Smooth muscle cell of the brain vasculature (primary cell): ENCODE measurements around the gene F13A1.
"Not testable (repeated sequence)": the region's sequence is repeated elsewhere in the genome, so short reads cannot be mapped to it uniquely, and the experiment has no call there.

Experiments used
- DNase-seq: peaks from one replicate; pipeline ENCODE4 v3.0.0-alpha.2; 2012; ENCODE audit warnings: low read depth, low spot score

F13A1 gene

DNA sequence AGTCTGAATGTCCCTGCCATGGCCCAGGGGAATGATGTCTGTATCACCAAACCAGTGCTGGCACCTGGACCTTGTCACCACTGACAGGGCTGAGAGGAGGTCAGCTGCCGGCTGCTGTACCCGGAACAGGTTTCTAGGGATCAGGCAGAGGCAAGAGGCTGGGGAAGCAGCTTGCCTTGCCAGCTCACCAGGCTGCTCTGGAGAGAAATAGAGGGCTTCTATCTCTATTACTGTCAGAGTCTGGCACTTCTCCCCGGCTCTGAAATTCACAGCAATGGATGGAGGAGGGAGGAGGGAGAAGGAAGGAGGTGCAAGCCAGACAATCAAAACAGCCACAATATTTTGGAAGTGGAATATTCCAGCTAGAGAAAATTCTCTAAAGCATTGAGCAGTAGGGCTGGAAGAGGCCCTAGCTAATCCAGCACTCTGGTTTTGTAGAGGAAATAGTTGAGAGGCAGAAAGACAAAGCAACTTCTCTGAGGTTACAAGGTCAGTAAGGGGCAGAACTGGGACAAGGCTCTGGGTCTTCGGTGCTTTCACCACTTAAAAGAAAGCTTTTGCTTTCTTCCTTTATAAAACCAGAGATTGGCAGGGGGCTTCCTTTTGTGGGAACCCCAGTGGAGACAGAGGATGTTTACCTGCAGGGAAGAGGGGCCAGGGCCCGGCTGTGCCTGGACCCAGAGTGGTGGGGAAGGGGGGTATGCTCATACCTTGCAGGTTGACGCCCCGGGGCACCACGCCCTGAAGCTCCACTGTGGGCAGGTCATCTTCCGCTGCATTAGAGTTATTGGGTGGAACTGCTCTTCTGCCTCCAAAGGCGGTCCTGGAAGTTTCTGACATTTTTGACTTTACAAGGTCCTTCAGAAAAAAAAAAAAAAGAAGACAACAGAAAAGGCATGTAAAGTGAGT, 2.4 kb downstream of the F13A1 start:
- no peak for DNase-seq

DNA sequence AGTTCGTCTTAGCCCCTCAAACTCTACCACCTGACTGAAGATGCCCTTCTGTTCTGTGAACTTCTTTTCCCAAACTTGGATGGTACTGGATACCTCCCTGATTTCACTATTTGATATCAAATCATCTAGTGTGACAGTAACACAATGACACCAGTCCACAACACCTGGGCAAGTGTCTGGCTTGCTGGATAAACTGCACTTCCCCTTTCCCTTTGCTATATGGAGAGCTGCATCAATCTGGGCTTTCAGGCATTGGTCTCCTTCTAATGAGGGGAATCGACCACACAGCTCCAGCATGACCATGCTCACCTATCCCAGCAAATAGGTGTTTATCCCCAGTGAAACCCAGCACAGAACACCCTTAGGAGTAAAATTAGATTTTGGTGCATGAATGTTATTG, 3.1 kb downstream of the F13A1 start:
- no peak for DNase-seq

DNA sequence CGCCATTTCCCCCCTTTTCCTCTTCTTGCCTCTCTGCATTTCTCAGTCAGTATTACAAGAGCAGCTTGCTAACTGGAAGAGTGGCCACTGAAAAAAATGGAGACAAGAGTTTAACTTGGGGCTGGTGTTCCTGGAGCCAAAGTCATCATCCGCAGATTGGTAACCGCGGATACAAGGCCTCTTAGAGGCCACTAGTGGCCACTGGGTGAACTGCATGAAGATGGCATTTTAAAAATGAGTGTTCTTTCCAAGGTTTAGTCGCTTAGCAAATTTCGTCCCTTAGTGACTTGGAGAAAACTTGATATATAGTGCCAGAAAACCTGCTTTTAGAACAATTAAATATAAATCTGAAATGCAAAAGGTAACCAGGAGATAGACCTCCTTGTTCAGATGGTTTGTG, 4.8 kb downstream of the F13A1 start:
- DNase-seq = peak; percentile 10

DNA sequence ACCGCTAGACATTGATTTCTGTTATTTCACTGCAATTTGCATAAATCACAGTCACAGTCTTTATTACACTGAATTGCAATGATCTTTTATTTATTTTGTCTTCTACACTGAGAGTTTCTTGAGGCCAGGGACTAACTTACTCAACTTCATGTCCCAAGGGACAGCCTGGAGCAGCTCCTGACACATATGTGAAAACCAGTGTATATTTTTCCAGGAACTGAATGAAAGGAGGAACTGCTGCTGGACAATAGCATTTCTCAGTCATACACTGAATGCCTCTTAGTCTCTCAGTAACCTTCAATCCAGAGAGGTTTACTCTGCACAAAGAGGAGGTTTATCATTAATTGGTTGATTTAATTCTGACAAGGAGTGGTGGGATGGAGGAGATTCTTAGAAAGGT, 5.9 kb downstream of the F13A1 start:
- DNase-seq = no peak

DNA sequence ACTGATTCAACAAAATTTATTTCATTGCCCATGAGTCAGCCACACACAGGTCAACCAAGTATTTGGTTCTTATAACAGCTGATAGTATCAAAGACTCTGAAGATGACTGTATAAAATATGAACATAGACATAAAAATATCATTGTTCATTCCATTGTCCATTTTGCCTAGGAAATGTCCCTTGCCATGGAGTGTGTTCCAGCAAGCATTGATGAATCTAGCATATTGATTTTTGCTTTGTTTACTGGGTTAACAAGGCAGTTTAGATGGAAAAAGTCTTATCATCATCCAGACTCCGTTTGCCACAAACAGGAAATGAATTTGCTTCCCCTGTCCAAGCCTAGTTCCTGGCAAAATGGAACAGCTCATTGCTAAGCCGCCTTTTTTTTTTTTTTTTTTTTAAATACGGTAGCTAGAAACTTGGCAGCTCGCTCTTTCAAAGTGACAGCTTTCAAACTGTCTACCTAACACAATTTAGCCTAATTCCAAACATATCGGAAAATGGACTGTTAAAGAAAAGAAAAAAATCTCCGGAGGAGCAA, 7.5 kb downstream of the F13A1 start:
- no peak for DNase-seq

DNA sequence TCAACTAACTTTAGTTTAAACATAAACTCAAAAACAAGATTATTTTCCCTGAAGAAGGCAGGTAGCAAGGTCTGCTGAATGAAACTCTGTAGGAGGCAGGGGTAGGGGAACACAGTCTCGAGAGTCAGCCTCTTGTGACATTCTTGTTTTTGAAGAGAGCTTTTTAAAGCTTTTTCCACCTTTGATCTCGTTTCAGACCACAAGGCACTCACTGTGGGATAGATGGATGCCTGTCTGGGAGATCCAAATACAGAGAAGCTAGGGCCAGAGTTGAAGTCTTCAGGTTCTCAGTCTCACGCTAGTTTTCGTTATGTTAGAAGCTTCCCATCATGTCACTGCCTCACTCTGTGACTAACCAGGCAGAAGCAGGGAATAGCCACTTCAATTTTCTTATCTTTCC, 14.9 kb downstream of the F13A1 start:
- DNase-seq = no peak

DNA sequence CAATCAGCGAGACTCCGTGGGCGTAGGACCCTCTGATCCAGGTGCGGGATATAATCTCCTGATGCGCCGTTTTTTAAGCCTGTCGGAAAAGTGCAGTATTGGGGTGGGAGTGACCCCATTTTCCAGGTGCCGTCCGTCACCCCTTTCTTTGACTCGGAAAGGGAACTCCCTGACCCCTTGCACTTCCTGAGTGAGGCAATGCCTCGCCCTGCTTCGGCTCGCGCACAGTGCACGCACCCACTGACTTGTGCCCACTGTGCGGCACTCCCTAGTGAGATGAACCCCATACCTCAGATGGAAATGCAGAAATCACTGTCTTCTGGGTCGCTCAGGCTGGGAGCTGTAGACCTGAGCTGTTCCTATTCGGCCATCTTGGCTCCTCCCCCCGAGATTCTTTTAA, 20.1 kb downstream of the F13A1 start:
- DNase-seq = not testable (repeated sequence)

DNA sequence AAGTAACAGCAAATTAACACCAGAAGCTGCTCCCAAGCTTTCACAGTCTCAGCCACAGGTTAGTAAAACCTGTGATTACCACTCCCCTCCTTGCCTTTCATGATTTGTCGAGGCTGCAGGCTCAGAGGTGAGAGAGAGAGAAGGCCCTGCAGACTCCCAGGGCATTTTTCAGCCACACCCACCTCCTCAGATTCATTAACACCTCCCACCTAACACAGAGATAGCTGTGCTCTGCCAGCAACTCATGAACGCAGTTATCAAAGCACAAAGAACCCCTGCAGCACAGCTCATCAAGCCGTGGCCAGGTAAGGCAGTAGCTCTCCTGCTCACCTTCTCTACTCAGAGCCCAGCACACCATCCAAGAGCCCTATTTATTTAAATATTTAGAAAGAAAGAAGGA, 27.1 kb downstream of the F13A1 start:
- DNase-seq = no peak

DNA sequence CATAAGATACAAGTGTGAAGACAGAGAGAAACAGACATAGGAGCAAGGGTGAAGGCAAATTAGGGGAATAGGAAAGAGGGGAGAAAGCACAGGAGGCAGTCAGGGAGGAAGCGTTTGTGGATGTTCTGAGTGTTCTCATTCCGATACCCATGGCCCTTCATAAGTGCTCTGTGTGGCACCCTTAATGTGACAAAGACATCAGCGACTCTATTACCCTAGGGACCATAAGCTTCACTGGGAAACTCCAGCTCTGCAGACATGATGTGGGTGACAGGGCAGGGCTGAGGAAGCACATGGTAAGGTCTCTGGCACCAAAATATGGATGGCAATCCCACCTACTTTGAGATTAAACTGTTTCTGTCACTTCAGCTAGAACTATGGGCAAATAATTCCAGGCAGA, 33.0 kb downstream of the F13A1 start:
- DNase-seq = no peak

DNA sequence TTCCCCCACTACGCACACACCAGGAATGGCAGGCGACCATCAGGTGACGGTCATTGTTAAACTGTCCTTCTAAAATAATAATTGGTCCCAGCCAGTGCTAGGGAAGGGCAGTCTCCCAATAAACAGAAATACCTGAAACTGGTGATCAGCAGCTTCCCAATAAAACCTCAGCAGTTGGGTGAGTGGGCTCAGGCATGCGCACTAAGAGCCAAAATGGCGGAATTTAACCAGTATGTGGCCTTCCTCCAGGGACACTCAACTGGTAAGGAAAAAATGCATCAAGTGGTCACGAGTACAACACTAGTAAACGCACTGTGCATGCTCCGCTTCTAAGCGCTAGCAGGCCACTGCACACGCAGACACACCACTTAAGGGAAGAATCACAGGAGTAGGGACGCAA, 34.8 kb downstream of the F13A1 start:
- no peak for DNase-seq

DNA sequence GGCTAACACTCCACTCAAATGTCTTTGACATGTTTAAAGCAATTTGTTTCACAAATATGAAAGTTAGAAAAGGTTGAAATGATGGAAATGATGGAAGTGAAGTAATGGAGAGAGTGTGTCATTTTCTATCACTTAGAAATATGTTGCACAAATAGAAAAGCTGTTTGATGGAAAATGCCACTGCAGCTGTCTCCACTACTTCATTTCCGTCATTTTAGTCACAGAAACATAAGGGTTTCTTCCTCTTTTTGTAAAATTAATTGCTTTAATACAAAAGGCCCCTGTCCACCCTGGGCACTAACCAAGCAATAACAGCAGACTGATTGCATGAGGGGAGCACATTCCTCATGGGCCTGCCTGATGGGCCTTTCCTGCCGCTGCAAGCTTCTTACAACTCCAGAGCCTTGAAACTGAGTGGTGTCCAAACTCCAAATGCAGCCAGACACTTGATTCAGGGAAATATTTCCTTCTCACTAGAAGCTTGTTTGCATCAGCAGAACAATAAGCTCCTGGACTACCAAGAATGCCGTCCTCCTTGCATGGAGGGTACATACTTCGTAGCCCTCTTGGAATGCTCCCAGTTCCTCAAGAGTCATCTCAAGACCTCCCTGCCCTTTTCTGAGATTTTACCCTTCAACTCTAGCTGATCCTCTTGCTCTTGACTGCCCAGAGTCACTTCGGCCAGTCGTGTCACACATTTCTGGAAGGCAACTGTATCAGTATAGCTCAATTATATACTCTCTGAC, 36.1 kb downstream of the F13A1 start:
- DNase-seq = no peak

DNA sequence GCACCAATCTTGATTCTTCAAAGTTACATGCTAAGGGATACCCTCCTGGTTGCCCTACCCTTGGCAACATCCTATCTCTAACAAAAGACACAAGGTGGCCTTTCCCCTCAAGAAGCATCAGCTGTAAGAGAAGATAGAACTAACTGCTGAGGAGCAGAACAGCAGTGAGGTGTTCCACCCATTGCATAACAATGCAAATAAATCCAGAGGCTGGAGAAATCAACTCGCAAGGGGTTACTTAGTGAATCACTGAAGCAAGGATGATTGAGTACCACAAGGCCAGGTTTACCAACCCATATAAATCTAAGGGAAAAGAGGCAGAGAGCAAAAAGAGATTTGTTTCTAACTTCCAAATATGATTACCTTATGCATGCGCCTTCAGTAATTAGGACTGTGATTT, 36.7 kb downstream of the F13A1 start:
- no peak for DNase-seq

DNA sequence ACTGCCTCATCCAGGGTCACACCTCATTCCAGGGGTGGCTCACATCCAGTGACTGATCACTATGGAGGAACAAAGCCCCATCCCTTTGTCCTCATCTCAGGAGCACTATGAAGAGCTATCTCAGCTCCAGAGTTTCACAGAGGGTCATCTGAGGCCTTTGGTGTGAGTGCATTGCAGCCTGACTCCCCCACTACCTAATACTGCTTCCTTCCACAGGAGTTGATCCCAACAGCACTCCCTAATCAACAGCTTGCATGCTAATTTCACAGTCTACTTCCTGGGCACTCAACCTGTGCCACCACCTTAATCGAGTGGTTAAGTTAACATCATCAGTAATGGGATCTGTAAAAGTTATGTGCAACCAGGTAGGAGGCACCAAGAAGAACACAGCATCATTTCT, 37.7 kb downstream of the F13A1 start:
- DNase-seq = no peak

DNA sequence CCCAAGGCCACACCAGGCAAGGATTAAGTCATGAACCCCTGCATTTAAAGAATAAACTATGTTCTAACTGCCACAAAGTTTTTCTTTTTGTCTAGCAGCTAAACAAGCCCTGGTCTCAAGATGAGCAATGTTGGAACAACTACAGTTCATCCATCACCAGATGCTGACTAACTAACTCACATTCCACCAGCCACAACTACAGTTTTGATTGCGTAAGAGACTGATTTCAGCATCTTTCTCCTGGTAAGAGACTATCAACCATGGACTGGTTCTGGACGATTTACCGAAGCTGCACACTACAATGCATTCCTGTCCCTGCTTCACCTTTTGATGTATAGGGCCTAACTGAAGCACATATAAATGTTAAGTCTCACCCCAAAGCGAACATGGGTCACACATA, 43.0 kb downstream of the F13A1 start:
- no peak for DNase-seq

DNA sequence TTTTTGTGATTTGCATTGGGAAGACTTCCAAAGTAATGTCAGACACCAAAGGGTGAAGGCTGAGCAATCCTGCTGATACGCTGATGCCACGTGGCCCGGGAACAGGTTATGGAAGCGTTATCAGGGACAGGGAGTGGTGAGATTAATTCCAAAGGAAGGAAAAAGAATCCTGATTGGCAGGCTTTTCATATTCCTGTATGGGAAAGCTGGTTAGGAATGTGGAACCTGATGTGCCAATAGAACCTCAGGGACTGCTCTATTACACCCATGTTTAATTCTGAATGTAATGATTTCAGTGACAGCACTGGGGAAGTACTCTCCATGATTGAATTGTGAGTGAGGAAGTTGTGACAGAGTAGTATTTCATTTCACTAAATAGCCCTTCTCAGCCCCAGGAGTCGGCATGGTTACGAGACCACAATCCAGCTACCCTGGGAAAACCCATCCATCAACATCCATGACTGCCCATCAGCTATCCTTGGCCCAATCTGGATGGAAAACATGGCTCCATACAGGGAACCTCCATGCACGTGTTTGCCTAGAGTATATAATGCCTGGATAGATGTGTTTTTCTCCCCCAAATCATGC, 49.4 kb downstream of the F13A1 start:
- no peak for DNase-seq

DNA sequence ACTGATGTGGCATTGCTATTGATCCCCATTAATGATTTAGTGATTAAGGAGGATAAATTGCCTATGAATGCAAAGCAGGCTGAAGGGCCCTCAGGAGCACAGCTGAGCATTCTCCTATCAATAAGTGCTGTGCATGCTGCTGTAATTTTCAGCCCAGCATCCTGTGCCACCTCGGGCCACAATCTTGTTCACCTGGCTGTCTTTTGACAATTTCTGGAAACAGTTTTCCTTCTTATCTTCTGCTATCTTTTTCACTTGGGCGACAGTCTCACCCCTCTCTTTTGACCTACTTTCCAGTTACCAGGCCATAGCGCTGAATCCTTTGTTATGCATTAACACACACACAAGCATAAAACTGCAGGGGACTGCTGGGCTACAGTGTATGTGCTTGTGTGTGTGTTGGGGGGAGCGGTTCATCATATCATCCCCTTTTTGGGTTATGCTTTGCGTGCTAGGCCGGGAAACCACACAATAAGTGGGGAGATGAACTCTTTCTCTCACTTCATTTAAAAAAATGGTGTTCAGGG, 60.2 kb downstream of the F13A1 start:
- DNase-seq = no peak

DNA sequence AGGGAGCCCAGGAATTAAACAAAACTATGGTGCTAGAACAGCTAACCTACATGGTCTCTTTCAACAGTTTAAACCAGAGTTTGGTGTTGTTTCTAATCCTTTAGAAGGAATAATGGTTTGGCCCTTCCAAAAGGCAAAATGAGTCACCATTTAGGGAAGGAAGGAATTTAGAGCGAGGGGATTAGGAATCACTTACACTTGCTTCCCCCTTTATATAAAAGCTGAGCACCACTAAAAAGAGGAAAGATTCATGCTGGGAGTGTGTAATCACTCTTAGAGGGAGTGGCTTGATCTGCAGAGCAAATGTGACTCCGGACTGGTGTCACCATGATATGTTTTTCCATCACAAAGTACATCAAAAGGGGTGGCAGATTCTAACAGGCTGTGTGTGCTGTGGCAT, 63.6 kb downstream of the F13A1 start:
- DNase-seq = no peak

DNA sequence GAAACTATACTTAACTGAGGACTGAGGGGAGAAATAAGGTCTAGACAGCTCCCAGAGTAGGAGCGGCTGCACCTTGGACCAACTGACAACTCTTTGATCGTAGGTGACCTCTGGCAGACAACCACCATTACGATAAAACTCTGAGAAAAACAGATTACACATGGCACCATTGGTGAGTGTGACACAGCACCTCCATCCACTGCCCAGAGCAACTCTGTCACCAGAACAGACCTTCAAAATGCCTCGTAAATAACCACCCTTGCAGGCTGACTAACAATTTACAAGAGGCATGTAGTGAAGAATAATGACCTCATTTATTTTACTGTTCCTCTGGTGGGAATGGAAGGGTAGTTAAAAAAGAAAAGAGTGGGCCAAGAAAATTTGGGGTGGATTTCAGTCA, 64.2 kb downstream of the F13A1 start:
- DNase-seq = no peak

DNA sequence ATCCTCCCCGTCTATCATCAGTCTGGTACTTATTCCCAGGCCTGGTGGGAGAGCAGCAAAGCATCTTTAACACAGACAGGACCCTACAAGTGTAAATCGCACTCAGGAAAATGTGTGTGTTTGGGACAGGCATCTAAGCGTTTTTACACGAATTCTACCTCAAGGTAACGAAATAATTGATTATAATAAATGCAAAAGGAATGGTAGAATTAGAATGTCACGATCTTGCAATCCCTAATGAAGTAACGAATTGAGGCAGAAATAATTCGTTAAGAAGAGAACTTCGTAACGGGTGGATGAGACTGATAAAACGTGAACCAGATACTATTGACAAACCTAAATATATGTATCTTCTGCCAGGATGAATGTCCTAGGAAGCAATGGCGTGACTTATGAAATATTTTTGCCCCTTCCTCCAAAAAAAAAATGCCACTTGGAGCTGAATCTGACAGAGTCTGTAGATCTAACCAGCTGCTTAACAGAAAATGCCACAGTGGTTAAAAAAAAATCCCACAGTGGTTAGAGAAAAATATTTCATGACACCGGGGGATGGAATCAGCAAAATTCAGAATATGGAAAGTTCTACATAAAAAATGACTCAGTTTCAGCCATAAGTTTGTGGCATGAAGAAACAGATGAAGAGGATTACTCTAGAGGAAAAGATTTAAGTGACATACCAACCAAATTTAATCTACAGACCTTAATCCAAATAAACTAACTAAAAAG, 68.7 kb downstream of the F13A1 start:
- DNase-seq = no peak

DNA sequence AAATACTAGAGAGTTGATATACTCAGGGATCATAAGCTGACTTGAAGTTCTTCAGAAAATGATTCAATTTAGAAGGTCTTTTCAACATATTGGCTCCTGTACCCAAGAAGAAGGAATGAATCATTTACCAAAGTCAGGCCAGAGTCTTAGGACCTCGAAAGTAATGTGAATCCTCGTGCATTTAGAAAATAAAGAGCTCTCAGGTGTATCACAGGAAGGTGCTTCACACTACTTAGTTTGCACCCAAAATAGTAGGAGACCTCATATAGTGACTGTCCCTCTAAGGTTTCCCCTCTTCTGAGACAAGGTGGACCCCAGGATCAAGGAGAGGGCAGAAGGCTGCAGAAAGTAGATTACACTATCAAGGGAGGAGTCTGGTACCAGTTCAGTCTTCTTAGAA, 71.8 kb downstream of the F13A1 start:
- DNase-seq = no peak

DNA sequence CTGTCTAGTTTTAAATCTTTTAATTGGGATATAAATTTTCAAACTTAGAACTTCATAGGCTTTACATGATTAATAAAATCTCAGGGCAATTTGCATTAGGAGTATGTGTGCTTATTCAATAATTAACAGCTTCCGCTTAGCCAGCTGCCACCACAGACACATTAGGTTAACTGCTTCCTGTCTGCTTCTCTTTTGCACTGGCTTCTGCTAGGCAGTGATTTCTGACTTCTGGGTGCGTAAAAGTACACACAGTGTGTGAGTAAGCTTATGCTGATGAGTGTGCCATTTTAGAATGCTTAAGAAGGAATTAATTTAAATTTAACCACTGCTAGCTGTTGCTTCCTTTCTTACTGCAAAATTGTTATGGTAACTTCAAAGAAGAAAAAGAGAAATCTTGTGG, 73.9 kb downstream of the F13A1 start:
- no peak for DNase-seq

DNA sequence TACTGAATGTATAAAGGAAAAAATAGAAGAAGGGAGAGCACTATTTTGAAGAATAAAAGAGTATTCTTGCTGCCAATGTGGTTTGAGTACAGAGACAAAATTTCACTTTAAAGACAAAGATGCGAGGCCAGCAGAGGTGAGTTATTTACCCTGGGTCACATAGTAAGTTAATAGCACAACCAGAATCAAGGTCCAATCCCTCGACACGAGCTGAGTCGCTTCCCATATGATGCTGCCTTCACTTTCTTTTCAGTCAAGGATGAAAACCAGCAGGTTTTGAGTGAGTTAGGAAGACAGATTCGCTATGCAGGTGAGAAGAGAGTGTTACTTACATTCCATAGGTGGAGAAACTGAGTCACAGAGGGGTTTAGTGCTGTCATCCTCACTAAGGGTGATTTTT, 75.8 kb downstream of the F13A1 start:
- DNase-seq = no peak
